Choroid plexus epithelial cell (primary cell): ENCODE data around the gene RAI2.

Experiments
- DNase-seq: peaks from one replicate; pipeline ENCODE4 v3.0.0-alpha.2; 2010; ENCODE audit warnings: low read depth
- H3K4me3 ChIP-seq: 2 replicates; pipeline ENCODE4 v1.5.1; 2011; ENCODE audit warnings: low read depth, mild to moderate bottlenecking, control low read depth, low read length, moderate library complexity
- CTCF ChIP-seq: conservative IDR thresholded peaks from 2 replicates; pipeline ENCODE4 v1.5.1; 2011; ENCODE audit warnings: low read depth, mild to moderate bottlenecking, control low read depth, inconsistent platforms, low read length, moderate library complexity

RAI2 gene

GRCh38 chrX:17861489-17862011 lies 452 bp upstream of the RAI2 start:
- no peak overlapping the region for H3K4me3 ChIP-seq
- DNase-seq: no peak
- no peak for TF ChIP-seq CTCF

DNA sequence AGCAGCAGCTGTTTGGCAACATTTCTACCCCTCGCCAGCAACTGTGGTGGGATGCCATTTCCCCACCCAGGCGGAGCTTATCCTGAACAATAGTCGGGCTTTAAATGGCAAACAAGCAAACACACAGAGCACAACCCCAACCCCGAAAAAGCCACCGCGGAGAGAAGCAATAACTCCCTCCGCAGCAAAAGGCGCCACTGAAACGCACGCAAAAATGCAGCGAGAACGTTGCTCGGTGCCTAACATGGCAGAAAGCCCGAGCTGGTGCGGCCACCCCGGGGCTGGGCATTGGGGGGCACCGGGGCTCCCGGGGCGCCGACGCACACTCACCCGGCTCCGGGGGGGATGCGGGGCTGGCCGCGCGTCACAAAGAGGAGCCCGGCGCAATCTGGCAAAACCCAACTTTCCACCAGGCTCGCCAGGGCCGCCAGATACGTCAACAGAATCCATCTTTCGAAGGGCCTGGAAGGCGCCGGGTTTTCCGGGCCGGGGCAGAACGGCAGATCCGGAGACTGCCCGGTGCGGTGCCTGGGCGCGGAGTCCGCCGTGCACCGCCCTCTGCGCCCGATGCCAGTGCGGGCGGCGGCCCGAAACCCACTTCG lies 818 bp downstream of the RAI2 start:
- peak overlapping the region; percentile 24 for H3K4me3 ChIP-seq
- no peak for TF ChIP-seq CTCF
- peak; percentile 2 for DNase-seq

DNA sequence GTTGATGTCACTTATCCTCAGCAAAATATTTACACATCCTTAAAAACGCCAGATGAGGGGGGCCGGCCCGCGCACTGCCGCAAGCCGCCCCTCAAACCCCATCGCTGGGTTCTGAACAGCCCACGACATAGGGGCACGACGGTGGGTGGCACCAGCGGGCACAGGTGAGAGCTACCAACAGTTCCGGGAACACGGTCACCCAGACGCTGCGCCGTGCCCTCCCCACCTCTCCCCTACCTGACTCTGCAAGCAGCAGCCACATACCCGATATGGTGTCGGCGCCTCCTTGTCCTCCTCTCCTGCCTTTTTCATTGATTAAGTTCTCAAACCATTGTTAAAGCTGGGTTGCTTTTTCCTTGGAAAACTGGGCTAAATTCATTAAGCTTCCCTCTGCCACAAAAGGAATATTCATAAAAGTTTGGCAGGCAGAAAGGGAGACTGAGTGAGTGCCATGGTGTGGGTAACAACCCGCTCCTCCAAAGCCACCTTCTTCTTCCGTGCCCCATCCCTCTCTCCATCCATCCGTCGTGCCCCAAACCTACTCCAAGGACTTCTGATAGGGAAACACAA lies 1.4 kb downstream of the RAI2 start:
- DNase-seq: no peak
- H3K4me3 ChIP-seq: no peak overlapping the region
- TF ChIP-seq CTCF: no peak

- no peak for DNase-seq
- H3K4me3 ChIP-seq: no peak overlapping the region
- TF ChIP-seq CTCF: no peak
Measured at GRCh38 chrX:17854531-17854930, 6.6 kb downstream of the RAI2 start.

DNA sequence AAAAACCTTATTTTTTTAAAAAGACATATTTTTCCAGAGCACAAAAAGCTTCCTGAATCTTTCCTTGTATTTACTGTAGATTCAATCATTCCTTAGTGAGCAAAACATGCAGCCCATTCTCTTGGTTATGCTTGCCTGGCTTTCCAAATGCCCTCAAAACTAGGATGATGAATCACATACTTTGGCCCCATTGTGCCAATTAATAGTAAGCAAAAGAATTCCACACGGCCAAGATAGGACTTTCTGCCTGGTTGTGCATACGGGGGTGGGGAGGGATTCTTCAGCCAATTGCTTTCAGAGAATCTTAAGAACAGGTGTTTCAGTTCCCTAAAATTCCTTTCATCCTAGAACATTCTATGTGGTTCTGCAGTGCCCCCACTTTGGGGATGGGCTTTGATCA lies 7.0 kb downstream of the RAI2 start:
- TF ChIP-seq CTCF: no peak
- no peak for DNase-seq
- no peak overlapping the region for H3K4me3 ChIP-seq

DNA sequence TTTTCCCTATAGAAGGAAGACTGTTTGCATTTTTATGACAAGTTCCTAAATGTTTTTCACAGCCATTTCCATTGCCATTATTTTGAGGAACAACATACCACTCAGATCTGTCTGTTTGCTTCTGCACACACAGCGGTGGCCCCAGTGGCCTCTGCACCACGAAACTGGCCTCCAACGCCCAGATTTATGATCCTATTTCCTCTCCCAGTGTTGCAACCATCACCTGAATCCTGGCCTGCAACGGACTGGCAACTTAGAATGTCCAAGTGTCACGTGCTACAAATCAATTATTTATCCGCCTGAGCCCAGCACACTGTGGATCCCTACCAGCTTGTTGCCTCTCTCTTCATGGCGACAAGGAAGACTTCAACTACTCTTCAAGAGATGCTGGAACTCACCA lies 9.2 kb downstream of the RAI2 start:
- H3K4me3 ChIP-seq: no peak overlapping the region
- TF ChIP-seq CTCF: no peak
- no peak for DNase-seq
